Measurements from ENCODE around the gene ADGRD1.

ADGRD1 gene

DNA sequence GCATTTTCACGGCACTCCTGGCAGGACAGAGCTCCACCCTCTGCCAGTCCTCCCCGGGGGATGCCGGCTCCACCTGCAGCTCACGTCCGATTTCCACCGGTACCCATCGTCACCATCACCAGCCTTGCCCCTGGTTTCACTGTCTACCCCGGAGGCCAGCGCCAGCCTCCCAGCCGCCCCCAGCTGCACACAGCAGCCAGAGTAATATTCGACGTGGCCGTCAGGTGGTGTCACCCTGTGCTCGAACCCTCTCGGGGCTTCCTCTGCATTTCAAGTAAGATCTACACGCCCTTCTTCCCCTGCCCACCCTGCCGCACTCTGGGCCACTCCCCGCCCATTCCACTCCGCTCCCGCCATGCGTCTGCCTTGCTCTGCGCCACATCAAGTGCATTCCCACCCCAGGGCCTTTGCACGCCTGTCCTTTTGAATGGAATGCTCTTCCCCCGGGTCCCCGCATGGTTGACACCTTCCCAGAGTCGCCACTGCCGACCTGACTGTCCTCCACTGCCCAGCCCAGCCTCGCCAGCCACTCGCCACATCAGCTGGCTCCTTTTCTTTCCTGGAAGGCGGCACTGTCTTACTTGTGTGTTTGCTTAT lies 80.3 kb downstream of the ADGRD1 start:
- no peak for DNase-seq
- Mint-ChIP-seq H3K36me3 (ENCODE audit: low read depth) (no peaks in the 10 kb centered on the region), H3K9me3 (peaks cover 4% of the 10 kb centered on the region), H3K4me3 (no peak overlapping the region), H3K4me1 (no peaks in the 10 kb centered on the region), H3K27ac (no peak overlapping the region), H3K27me3 (no peaks in the 10 kb centered on the region)
- no peak for ATAC-seq

DNA sequence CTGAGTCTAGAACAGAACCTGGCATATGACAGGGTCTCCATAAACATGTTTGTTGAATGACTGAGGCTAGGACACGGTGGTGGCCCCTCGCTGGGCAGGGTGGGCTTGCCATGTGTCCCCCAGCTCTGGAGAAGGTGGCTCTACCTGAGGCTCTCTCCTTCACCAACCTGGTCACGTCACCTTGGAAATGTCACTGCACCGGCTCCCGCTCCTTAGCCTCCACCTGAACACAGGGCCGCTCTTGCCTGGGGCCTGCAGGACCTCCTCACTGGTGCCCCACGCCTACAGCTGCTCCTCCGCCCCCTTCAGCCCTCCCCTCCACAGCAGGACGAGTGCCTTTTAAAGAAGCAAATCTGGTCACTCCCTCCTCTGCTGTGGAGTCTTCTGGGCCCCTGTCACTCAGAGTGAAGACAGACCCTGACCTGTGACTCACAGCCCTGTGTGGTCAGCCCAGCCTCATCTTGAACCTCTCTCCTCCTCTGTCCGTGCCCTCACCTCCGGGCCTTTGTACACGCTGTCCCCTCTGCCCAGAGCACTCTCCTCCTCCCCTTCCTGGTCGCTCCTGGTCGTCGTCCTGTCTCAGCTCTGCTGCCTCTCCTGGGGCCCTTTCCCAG lies 81.0 kb downstream of the ADGRD1 start:
- Mint-ChIP-seq H3K27me3 (no peaks in the 10 kb centered on the region), H3K36me3 (ENCODE audit: low read depth) (no peaks in the 10 kb centered on the region), H3K27ac (no peak overlapping the region), H3K9me3 (peaks cover 4% of the 10 kb centered on the region), H3K4me1 (no peaks in the 10 kb centered on the region), H3K4me3 (no peak overlapping the region)
- DNase-seq (no peak), ATAC-seq (no peak)

DNA sequence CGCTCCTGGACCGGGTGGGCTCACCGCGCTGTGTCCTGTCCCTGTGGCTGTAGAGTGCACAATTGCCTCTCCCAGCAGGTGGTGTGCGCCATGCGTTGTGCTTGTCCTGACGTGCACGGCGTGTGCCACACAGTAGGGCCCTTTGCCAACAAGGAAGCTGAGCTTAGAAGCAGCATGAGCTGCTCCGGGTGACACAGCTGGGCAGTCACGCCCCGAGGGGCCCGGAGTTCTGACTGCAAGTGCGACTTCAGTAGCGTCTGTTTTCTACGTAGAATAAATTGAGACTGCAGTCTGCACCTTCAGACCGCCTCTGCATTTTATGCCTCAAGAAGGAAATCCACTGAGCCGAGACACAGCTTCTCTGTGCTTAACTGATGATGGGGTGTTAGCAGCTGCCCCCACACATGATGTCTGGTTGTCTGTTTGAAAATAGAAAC lies 81.6 kb downstream of the ADGRD1 start:
- ATAC-seq (no peak), DNase-seq (no peak)
- no peak overlapping the region for H3K27ac Mint-ChIP-seq
- H3K27me3 Mint-ChIP-seq = no peaks in the 10 kb centered on the region
- H3K36me3 Mint-ChIP-seq (ENCODE audit: low read depth) = no peaks in the 10 kb centered on the region
- H3K9me3 Mint-ChIP-seq = peaks cover 4% of the 10 kb centered on the region
- H3K4me1 Mint-ChIP-seq = no peaks in the 10 kb centered on the region
- H3K4me3 Mint-ChIP-seq = no peak overlapping the region

DNA sequence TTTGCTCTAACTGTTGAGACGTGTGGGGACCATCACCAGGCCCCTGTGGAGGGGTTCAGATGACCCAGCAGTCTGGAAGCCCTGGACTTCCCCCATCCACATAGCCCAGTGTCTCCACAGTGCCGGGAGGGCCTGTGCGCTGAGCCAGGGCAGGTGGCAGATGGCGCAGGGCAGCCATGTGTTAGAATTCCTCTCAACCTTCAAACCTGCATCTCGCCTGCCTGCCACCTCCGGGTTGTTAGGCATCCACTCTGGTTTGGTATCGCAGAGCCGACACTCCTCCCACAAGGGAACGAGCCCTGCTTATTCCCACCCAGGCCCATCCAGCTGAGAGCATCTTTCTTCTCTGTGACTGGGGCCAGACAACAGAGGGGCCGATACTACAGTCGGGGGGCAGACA lies 84.5 kb downstream of the ADGRD1 start:
- ATAC-seq (no peak), DNase-seq (no peak)
- no peaks in the 10 kb centered on the region for H3K4me1 Mint-ChIP-seq
- no peaks in the 10 kb centered on the region for H3K36me3 Mint-ChIP-seq (ENCODE audit: low read depth)
- H3K4me3 Mint-ChIP-seq = no peak overlapping the region
- H3K27ac Mint-ChIP-seq = no peak overlapping the region
- H3K27me3 Mint-ChIP-seq = no peaks in the 10 kb centered on the region
- peaks cover 4% of the 10 kb centered on the region for H3K9me3 Mint-ChIP-seq

GRCh38 chr12:131038961-131039950 lies 85.5 kb downstream of the ADGRD1 start:
- Mint-ChIP-seq H3K36me3 (ENCODE audit: low read depth) (no peaks in the 10 kb centered on the region), H3K27ac (no peak overlapping the region), H3K9me3 (peaks cover 4% of the 10 kb centered on the region), H3K4me3 (no peak overlapping the region), H3K4me1 (no peaks in the 10 kb centered on the region), H3K27me3 (no peaks in the 10 kb centered on the region)
- DNase-seq (no peak), ATAC-seq (no peak)

GRCh38 chr12:131040491-131040890 lies 86.8 kb downstream of the ADGRD1 start:
- DNase-seq = no peak
- no peaks in the 10 kb centered on the region for H3K4me1 Mint-ChIP-seq
- no peak for ATAC-seq
- peaks cover 4% of the 10 kb centered on the region for H3K9me3 Mint-ChIP-seq
- H3K27me3 Mint-ChIP-seq = no peaks in the 10 kb centered on the region
- H3K4me3 Mint-ChIP-seq = no peak overlapping the region
- H3K27ac Mint-ChIP-seq = no peak overlapping the region
- H3K36me3 Mint-ChIP-seq (ENCODE audit: low read depth) = no peaks in the 10 kb centered on the region

- no peak for ATAC-seq
- no peaks in the 10 kb centered on the region for H3K4me1 Mint-ChIP-seq
- no peaks in the 10 kb centered on the region for H3K36me3 Mint-ChIP-seq (ENCODE audit: low read depth)
- H3K27ac Mint-ChIP-seq = no peak overlapping the region
- H3K4me3 Mint-ChIP-seq = no peak overlapping the region
- peaks cover 4% of the 10 kb centered on the region for H3K9me3 Mint-ChIP-seq
- no peak for DNase-seq
- no peaks in the 10 kb centered on the region for H3K27me3 Mint-ChIP-seq
These were observed 87.7 kb downstream of the ADGRD1 start for GRCh38 chr12:131041216-131041967.

- Mint-ChIP-seq H3K4me1 (no peaks in the 10 kb centered on the region), H3K4me3 (no peak overlapping the region), H3K9me3 (peaks cover 4% of the 10 kb centered on the region), H3K36me3 (ENCODE audit: low read depth) (no peaks in the 10 kb centered on the region), H3K27me3 (no peaks in the 10 kb centered on the region), H3K27ac (no peak overlapping the region)
- no peak for ATAC-seq
- no peak for DNase-seq
These were observed 88.5 kb downstream of the ADGRD1 start for GRCh38 chr12:131041968-131042833.

- Mint-ChIP-seq H3K27ac (no peak overlapping the region), H3K4me3 (no peak overlapping the region), H3K36me3 (ENCODE audit: low read depth) (no peaks in the 10 kb centered on the region), H3K27me3 (no peaks in the 10 kb centered on the region), H3K4me1 (no peaks in the 10 kb centered on the region), H3K9me3 (peaks cover 2% of the 10 kb centered on the region)
- DNase-seq (no peak), ATAC-seq (no peak)
These were observed 89.1 kb downstream of the ADGRD1 start for GRCh38 chr12:131042834-131043245.

- ATAC-seq (no peak), DNase-seq (no peak)
- Mint-ChIP-seq H3K36me3 (ENCODE audit: low read depth) (no peaks in the 10 kb centered on the region), H3K9me3 (no peaks in the 10 kb centered on the region), H3K27ac (no peak overlapping the region), H3K4me1 (no peaks in the 10 kb centered on the region), H3K4me3 (no peak overlapping the region), H3K27me3 (no peaks in the 10 kb centered on the region)
These were observed 89.7 kb downstream of the ADGRD1 start for GRCh38 chr12:131043401-131043871.

GRCh38 chr12:131044136-131044535 lies 90.4 kb downstream of the ADGRD1 start:
- H3K36me3 Mint-ChIP-seq (ENCODE audit: low read depth) = no peaks in the 10 kb centered on the region
- H3K27ac Mint-ChIP-seq = no peak overlapping the region
- H3K4me3 Mint-ChIP-seq = no peak overlapping the region
- no peak for DNase-seq
- H3K27me3 Mint-ChIP-seq = no peaks in the 10 kb centered on the region
- H3K9me3 Mint-ChIP-seq = no peaks in the 10 kb centered on the region
- ATAC-seq = no peak
- no peaks in the 10 kb centered on the region for H3K4me1 Mint-ChIP-seq

- H3K27me3 Mint-ChIP-seq = no peaks in the 10 kb centered on the region
- no peaks in the 10 kb centered on the region for H3K4me1 Mint-ChIP-seq
- ATAC-seq = no peak
- no peak overlapping the region for H3K27ac Mint-ChIP-seq
- no peak overlapping the region for H3K4me3 Mint-ChIP-seq
- no peaks in the 10 kb centered on the region for H3K36me3 Mint-ChIP-seq (ENCODE audit: low read depth)
- DNase-seq = no peak
- no peaks in the 10 kb centered on the region for H3K9me3 Mint-ChIP-seq
These were observed 91.2 kb downstream of the ADGRD1 start for GRCh38 chr12:131044760-131045381.

- H3K4me3 Mint-ChIP-seq = no peak overlapping the region
- H3K36me3 Mint-ChIP-seq (ENCODE audit: low read depth) = no peaks in the 10 kb centered on the region
- no peaks in the 10 kb centered on the region for H3K9me3 Mint-ChIP-seq
- no peak for ATAC-seq
- no peaks in the 10 kb centered on the region for H3K27me3 Mint-ChIP-seq
- H3K4me1 Mint-ChIP-seq = no peaks in the 10 kb centered on the region
- DNase-seq = no peak
- no peak overlapping the region for H3K27ac Mint-ChIP-seq
These were observed 92.2 kb downstream of the ADGRD1 start for GRCh38 chr12:131045705-131046460.
